Measurements from ENCODE around the gene BSG.

- TF ChIP-seq, protein P1, sequence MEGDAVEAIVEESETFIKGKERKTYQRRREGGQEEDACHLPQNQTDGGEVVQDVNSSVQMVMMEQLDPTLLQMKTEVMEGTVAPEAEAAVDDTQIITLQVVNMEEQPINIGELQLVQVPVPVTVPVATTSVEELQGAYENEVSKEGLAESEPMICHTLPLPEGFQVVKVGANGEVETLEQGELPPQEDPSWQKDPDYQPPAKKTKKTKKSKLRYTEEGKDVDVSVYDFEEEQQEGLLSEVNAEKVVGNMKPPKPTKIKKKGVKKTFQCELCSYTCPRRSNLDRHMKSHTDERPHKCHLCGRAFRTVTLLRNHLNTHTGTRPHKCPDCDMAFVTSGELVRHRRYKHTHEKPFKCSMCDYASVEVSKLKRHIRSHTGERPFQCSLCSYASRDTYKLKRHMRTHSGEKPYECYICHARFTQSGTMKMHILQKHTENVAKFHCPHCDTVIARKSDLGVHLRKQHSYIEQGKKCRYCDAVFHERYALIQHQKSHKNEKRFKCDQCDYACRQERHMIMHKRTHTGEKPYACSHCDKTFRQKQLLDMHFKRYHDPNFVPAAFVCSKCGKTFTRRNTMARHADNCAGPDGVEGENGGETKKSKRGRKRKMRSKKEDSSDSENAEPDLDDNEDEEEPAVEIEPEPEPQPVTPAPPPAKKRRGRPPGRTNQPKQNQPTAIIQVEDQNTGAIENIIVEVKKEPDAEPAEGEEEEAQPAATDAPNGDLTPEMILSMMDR (IDR thresholded peaks at IDR 0.05 in 4 of 5, conservative IDR thresholded peaks at IDR 0.05 in 1 of 5): no peak
- TF ChIP-seq POLR2A (IDR thresholded peaks at IDR 0.05): no peak
Measured at GRCh38 chr19:594265-594870, 22.0 kb downstream of the BSG start.
